NB4 (cell line): ENCODE measurements around the gene TNFRSF14.

Experiments used
- MAX ChIP-seq: IDR thresholded peaks from 2 replicates; pipeline ENCODE4 v1.6.1; 2011; ENCODE audit warnings: low read depth, low read length
- POLR2A ChIP-seq: IDR thresholded peaks from 2 replicates; pipeline ENCODE4 v1.6.1; 2011; ENCODE audit warnings: mild to moderate bottlenecking; ENCODE audit not compliant: insufficient read length; ENCODE audit errors: extremely low read depth
- TF ChIP-seq, protein P1 (sequence below): IDR thresholded peaks from one replicate; pipeline ENCODE4 v1.5.1; 2012; ENCODE audit warnings: low read depth, low read length

GRCh38 chr1:2538872-2539271 lies 17.3 kb upstream of the TNFRSF14 start:
- TF ChIP-seq, protein P1, sequence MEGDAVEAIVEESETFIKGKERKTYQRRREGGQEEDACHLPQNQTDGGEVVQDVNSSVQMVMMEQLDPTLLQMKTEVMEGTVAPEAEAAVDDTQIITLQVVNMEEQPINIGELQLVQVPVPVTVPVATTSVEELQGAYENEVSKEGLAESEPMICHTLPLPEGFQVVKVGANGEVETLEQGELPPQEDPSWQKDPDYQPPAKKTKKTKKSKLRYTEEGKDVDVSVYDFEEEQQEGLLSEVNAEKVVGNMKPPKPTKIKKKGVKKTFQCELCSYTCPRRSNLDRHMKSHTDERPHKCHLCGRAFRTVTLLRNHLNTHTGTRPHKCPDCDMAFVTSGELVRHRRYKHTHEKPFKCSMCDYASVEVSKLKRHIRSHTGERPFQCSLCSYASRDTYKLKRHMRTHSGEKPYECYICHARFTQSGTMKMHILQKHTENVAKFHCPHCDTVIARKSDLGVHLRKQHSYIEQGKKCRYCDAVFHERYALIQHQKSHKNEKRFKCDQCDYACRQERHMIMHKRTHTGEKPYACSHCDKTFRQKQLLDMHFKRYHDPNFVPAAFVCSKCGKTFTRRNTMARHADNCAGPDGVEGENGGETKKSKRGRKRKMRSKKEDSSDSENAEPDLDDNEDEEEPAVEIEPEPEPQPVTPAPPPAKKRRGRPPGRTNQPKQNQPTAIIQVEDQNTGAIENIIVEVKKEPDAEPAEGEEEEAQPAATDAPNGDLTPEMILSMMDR, result no peak
- TF ChIP-seq MAX (no peak), POLR2A (no peak)
